ENCODE results near the gene OGG1. TPM values are rescaled to one million over a fixed set of nuclear protein-coding genes. Genes with fewer than 3 reads are reported as not detected.

Gene OGG1
- 10 to 100 TPM; 26.8 to 54.9 (median 40.6) TPM for total RNA-seq

DNA sequence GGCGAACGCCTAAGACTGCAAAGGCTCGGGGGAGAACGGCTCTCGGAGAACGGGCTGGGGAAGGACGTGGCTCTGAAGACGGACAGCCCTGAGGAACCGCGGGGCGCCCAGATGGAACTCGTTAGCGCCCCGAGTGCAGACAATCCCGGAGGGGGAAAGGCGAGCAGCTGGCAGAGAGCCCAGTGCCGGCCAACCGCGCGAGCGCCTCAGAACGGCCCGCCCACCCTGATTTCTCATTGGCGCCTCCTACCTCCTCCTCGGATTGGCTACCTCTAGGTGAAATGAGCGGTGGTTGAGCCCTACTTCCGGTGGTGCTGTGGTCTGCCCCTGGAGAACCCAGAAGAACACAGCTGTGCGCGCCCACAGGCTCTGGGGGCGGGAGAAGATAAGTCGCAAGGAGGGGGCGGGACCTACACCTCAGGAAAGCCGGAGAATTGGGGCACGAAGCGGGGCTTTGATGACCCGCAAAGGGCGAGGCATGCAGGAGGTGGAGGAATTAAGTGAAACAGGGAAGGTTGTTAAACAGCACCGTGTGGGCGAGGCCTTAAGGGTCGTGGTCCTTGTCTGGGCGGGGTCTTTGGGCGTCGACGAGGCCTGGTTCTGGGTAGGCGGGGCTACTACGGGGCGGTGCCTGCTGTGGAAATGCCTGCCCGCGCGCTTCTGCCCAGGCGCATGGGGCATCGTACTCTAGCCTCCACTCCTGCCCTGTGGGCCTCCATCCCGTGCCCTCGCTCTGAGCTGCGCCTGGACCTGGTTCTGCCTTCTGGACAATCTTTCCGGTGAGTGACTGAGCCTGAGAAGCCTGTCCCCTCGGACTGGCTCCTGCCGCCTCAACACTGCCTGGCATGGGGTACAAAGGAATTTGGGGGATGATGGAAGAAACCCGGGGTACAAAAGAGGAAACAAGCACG, at the start of gene OGG1:
Gene OGG1 (plus strand): TSS at position 308 of the 911 bp plus-strand sequence. CDS start 335 bp downstream, at position 643.
- peak; percentile 95 to 96 for DNase-seq (ENCODE audit: low spot score in 2 of 2)
- TF ChIP-seq EP300 (IDR thresholded peaks at IDR 0.05) (peak; percentile 59 to 88), POLR2A (IDR thresholded peaks at IDR 0.05) (peak; percentile 14 to 53)
- TF ChIP-seq, protein P1, sequence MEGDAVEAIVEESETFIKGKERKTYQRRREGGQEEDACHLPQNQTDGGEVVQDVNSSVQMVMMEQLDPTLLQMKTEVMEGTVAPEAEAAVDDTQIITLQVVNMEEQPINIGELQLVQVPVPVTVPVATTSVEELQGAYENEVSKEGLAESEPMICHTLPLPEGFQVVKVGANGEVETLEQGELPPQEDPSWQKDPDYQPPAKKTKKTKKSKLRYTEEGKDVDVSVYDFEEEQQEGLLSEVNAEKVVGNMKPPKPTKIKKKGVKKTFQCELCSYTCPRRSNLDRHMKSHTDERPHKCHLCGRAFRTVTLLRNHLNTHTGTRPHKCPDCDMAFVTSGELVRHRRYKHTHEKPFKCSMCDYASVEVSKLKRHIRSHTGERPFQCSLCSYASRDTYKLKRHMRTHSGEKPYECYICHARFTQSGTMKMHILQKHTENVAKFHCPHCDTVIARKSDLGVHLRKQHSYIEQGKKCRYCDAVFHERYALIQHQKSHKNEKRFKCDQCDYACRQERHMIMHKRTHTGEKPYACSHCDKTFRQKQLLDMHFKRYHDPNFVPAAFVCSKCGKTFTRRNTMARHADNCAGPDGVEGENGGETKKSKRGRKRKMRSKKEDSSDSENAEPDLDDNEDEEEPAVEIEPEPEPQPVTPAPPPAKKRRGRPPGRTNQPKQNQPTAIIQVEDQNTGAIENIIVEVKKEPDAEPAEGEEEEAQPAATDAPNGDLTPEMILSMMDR (IDR thresholded peaks at IDR 0.05) = peak in 1 of 5 experiments; percentile 16
- peaks cover 0 to 38% (median 24%) of the 10 kb centered on the region in 4 donors for H3K4me1 ChIP-seq
- H3K9me3 ChIP-seq = no peaks in the 10 kb centered on the region
- H3K36me3 ChIP-seq = peaks cover 3 to 78% (median 7%) of the 10 kb centered on the region in 3 donors
- peak within 1 kb of the TSS; percentile 69 to 94 (median 88) for H3K27ac ChIP-seq
- WGBS, 2 donors = 0% methylated on average over 49 to 56 of the region's 60 CpGs
- no peaks in the 10 kb centered on the region for H3K27me3 ChIP-seq
- peak within 1 kb of the TSS; percentile 56 to 74 (median 62) for H3K4me3 ChIP-seq

DNA sequence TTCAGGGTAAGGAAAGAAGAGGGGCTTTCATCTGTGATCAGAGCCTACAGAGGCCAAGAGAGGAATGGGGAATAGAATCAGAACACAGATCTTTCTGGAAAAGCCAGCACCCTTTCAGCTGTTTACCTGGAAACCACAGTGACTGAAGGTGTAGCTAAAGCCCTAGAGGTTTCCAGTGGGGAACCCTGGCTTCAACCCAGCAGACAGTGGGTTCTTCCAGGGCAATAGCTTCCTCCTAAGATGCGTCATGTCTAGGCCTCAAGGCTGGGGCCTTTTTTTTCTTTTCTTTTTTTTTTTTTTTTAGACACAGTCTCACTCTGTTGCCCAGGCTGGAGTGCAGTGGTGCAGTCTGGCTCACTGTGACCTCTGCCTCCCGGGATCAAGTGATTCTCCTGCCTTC, 49.2 kb upstream of the OGG1 start:
- no peaks in the 10 kb centered on the region for H3K9me3 ChIP-seq
- WGBS, 2 donors = 66 to 81% methylated on average over 2 of the region's 2 CpGs
- peaks cover 0 to 21% (median 11%) of the 10 kb centered on the region in 4 donors for H3K4me1 ChIP-seq
- H3K27me3 ChIP-seq = peaks cover 0 to 12% of the 10 kb centered on the region in 2 donors
- peaks cover 0 to 79% (median 21%) of the 10 kb centered on the region in 3 donors for H3K36me3 ChIP-seq
- TF ChIP-seq POLR2A (IDR thresholded peaks at IDR 0.05) (no peak), EP300 (IDR thresholded peaks at IDR 0.05) (no peak)
- TF ChIP-seq, protein P1 (IDR thresholded peaks at IDR 0.05) = no peak
- no peak for DNase-seq (ENCODE audit: low spot score in 2 of 2)
- no peak overlapping the region for H3K4me3 ChIP-seq
- no peak overlapping the region for H3K27ac ChIP-seq

DNA sequence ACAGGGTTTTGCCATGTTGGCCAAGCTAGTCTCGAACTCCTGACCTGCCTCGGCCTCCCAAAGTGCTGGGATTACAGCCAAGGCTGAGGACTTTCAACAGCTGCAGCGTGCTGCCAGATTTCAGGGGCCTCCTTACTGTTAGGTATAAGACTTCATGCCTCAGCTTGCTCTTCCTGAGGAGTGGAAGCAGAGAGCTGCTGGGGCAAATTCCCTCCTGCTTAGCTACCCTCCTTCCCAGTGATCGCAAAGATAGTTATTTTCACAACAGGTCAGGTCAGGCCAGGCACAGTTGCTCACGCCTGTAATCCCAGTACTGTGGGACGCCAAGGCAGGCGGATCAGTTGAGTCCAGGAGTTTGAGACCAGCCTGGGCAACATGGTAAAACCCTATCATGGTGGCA, 48.7 kb upstream of the OGG1 start:
- no peak overlapping the region for H3K4me3 ChIP-seq
- 82 to 87% methylated on average over 7 of the region's 7 CpGs for whole genome bisulfite sequencing, 2 donors
- no peak for DNase-seq (ENCODE audit: low spot score in 2 of 2)
- no peak overlapping the region for H3K27ac ChIP-seq
- H3K36me3 ChIP-seq = peaks cover 0 to 74% (median 17%) of the 10 kb centered on the region in 3 donors
- peaks cover 0 to 21% (median 11%) of the 10 kb centered on the region in 4 donors for H3K4me1 ChIP-seq
- TF ChIP-seq EP300 (IDR thresholded peaks at IDR 0.05) (no peak), POLR2A (IDR thresholded peaks at IDR 0.05) (no peak)
- TF ChIP-seq, protein P1 (IDR thresholded peaks at IDR 0.05) = no peak
- H3K9me3 ChIP-seq = no peaks in the 10 kb centered on the region
- peaks cover 0 to 12% of the 10 kb centered on the region in 2 donors for H3K27me3 ChIP-seq

DNA sequence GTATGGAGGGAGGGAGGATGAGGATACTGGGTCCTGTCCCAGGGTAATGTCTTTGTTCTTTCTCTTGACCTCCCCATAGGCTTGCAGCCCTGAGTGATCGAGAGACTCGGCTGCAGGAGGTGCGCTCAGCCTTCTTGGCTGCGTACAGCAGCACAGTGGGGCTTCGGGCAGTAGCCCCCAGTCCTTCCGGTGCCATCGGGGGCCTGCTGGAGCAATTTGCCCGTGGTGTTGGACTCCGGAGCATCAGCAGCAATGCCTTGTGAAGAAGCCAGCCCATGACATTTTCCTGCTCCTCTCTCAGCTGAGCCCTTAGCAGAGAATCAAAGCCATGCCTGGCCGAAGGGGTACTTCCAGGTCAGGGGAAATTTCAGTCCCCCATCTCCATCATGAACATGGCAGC, 48.0 kb upstream of the OGG1 start:
- Histone ChIP-seq H3K4me3 (no peak overlapping the region), H3K27me3 (peaks cover 0 to 12% of the 10 kb centered on the region in 2 donors), H3K27ac (no peak overlapping the region), H3K4me1 (peaks cover 0 to 21% (median 11%) of the 10 kb centered on the region in 4 donors), H3K9me3 (no peaks in the 10 kb centered on the region), H3K36me3 (peaks cover 0 to 67% (median 11%) of the 10 kb centered on the region in 3 donors)
- 97 to 99% methylated on average over 8 to 10 of the region's 10 CpGs for WGBS, 2 donors
- TF ChIP-seq POLR2A (IDR thresholded peaks at IDR 0.05) (no peak), EP300 (IDR thresholded peaks at IDR 0.05) (no peak)
- TF ChIP-seq, protein P1 (IDR thresholded peaks at IDR 0.05) = no peak
- DNase-seq (ENCODE audit: low spot score in 2 of 2) = no peak

DNA sequence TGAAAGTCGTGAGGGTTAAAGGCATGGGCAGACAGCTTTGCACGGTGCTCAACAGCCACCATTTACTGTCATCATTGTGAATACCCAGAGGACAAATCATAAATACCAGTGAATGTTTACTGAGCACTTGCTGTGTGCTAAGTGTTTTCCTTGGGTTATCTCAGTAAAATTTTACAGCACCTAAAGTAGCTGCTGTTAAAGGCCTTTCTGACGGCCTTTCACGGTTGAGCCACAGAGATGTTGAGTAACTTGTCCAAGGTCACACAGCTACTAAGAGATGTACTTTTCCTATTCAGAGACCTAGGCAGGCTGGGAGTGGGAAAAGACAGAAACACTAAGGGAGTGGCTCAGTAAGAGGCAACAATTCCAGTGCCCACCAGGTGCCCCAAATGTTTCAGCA, 46.5 kb upstream of the OGG1 start:
- TF ChIP-seq POLR2A (IDR thresholded peaks at IDR 0.05) = no peak
- TF ChIP-seq, protein P1 (IDR thresholded peaks at IDR 0.05) = no peak
- no peak for TF ChIP-seq EP300 (IDR thresholded peaks at IDR 0.05)
- peaks cover 0 to 21% (median 11%) of the 10 kb centered on the region in 4 donors for H3K4me1 ChIP-seq
- peaks cover 0 to 51% (median 11%) of the 10 kb centered on the region in 3 donors for H3K36me3 ChIP-seq
- H3K27me3 ChIP-seq = peaks cover 0 to 12% of the 10 kb centered on the region in 2 donors
- H3K4me3 ChIP-seq = no peak overlapping the region
- 85 to 88% methylated on average over 4 of the region's 4 CpGs for WGBS, 2 donors
- no peaks in the 10 kb centered on the region for H3K9me3 ChIP-seq
- DNase-seq (ENCODE audit: low spot score in 2 of 2) = no peak
- no peak overlapping the region for H3K27ac ChIP-seq
